ENCODE results near the gene VSIG10L.

The VSIG10L gene

DNA sequence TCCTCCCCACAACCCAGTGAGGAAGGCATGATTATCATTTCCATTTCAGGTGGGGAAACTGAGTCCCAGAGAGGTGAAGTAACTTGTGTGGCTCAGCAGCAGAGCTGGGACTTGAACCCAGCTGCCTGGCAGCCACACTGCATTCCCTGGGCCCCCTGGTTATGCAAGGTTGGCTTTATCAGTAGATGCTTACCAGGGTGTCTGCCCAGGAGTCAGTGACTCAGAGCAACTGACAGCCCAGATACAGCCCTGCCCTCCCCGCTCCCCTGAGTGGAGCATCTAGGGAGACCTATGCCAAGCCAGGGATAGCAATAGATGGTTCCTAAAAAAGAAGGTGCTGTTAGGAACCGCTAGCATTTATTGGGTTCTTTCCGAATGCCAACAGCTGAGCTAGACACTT lies 24.6 kb downstream of the VSIG10L start:
- H3K9me3 ChIP-seq (ENCODE audit: control insufficient read depth, low read length): no peaks in the 10 kb centered on the region
- no peaks in the 10 kb centered on the region for H3K36me3 ChIP-seq (ENCODE audit: control insufficient read depth, insufficient read depth, low read length)
- no peak overlapping the region for H3K9ac ChIP-seq (ENCODE audit: low read length)
- no peak overlapping the region for H3K4me3 ChIP-seq (ENCODE audit: low read length)
- H3K27me3 ChIP-seq (ENCODE audit: control insufficient read depth, insufficient read depth, low read length): peaks cover 13% of the 10 kb centered on the region
- no peaks in the 10 kb centered on the region for H3K4me1 ChIP-seq (ENCODE audit: control insufficient read depth, insufficient read depth, low read length)

DNA sequence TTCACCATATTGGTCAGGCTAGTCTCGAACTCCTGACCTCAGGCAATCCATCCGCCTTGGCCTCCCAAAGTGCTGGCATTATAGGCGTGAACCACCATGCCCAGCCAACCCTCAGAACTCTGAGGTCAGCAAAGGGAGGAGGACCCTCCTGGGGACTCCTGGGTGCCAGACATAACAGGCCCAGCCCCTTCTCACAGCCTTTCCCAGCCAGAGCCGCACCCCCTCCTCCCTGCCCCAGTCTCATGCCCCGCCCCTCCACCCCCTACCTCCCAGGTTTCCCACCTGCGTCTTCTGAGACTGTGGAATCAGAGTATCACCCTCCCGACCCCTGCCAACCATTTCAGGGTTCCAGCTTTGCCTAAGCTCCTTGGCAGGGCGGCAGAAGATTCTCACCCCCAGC lies 25.3 kb downstream of the VSIG10L start:
- Histone ChIP-seq H3K9ac (ENCODE audit: low read length) (no peak overlapping the region), H3K36me3 (ENCODE audit: control insufficient read depth, insufficient read depth, low read length) (no peaks in the 10 kb centered on the region), H3K27me3 (ENCODE audit: control insufficient read depth, insufficient read depth, low read length) (peaks cover 11% of the 10 kb centered on the region), H3K4me3 (ENCODE audit: low read length) (no peak overlapping the region), H3K9me3 (ENCODE audit: control insufficient read depth, low read length) (no peaks in the 10 kb centered on the region), H3K4me1 (ENCODE audit: control insufficient read depth, insufficient read depth, low read length) (no peaks in the 10 kb centered on the region)

DNA sequence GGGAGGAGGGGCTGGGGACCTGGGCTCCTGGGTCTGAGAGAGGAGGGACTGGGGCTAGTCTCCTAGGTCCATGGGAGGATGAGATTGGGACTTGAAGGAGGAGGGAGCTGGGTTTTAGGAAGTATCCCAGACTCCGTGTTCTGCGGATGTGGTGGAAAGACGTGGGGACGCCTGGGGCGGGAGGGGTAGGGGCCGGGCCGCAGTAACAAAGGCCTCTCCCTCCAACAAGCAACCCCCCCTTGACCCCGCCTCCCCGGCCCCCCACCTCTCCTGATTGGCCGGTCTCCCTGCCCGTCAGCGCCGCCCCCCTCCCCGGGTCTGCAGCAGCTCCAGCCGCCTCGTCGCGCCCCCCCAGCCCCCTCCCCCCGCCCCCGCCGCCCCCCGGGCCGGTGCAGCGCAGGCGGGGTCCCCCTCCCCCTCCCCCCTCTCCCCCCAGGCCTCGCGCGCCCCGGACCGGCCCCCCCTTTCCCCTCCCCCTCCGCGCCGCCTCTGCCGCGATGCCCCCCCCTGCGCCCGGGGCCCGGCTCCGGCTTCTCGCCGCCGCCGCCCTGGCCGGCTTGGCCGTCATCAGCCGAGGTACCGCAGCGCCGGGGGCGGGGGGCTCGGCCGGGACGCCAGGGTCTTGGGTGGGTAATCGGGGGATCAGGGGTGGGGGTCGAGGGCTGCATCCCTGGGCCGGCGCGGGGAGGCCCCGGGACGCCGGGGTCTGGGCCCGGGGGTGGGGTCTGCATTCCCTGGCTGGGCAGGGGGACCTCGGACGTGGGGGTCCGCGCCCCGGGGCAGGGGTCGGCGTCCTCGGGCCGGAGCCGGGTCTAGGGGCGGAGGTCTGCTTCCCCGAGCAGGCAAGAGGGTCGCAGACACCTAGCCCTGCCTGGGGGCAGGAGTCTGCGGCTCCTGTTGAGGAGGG lies 30.3 kb downstream of the VSIG10L start, which contains the start of gene IGLON5:
TSS of gene IGLON5 (plus strand) at position 294 of the 907 bp plus-strand sequence. CDS start at position 498, 204 bp downstream.
- Histone ChIP-seq H3K27me3 (ENCODE audit: control insufficient read depth, insufficient read depth, low read length) (peaks cover 5% of the 10 kb centered on the region), H3K9me3 (ENCODE audit: control insufficient read depth, low read length) (no peaks in the 10 kb centered on the region)

DNA sequence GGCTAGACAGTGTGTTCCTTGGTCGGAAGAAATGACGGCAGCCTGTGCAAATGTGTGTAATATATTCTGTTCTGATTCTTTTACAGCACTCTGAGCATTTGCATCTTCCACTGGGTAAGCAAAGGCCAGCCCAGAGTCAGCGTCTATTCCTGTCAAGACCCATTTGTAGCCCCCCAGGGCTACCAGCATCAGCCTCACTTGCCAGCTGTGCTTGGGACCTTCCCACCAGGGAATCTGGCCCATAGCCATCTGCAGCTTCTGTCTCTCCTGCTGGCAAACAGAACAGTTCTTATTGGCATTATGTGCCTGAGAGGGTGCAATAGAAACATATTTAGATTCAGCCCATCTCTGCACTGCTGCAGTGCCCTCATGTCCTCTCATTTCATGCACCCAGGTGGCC lies 36.5 kb downstream of the VSIG10L start:
- no peaks in the 10 kb centered on the region for H3K9me3 ChIP-seq (ENCODE audit: control insufficient read depth, low read length)
- no peak overlapping the region for H3K4me3 ChIP-seq (ENCODE audit: low read length)
- H3K27me3 ChIP-seq (ENCODE audit: control insufficient read depth, insufficient read depth, low read length): no peaks in the 10 kb centered on the region
- H3K4me1 ChIP-seq (ENCODE audit: control insufficient read depth, insufficient read depth, low read length): no peaks in the 10 kb centered on the region
- H3K36me3 ChIP-seq (ENCODE audit: control insufficient read depth, insufficient read depth, low read length): no peaks in the 10 kb centered on the region
- no peak overlapping the region for H3K9ac ChIP-seq (ENCODE audit: low read length)

More for the DNA sequence above, 30.3 kb downstream of the VSIG10L start, which contains the start of gene IGLON5:
- no peaks in the 10 kb centered on the region for H3K4me1 ChIP-seq (ENCODE audit: control insufficient read depth, insufficient read depth, low read length)
- no peaks in the 10 kb centered on the region for H3K36me3 ChIP-seq (ENCODE audit: control insufficient read depth, insufficient read depth, low read length)
- no peak within 1 kb of the TSS for H3K4me3 ChIP-seq (ENCODE audit: low read length)
- no peak within 1 kb of the TSS for H3K9ac ChIP-seq (ENCODE audit: low read length)

DNA sequence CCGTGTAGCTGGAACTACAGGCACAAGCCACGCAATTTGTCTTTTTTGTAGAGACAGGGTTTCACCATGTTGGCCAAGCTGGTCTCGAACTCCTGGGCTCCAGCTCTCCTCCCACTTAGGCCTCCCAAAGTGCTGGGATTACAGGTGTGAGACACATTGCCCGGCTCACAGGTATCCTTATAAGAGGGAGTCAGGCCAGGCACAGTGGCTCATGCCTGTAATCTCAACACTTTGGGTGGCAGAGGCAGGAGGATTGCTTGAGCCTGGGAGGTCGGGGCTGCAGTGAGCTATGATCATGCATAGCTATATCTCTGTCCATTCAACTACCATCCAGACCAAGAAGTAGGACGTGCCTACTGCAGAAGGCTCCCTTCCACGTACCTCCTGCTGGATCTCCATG lies 40.7 kb downstream of the VSIG10L start:
- no peak overlapping the region for H3K4me3 ChIP-seq (ENCODE audit: low read length)
- no peaks in the 10 kb centered on the region for H3K9me3 ChIP-seq (ENCODE audit: control insufficient read depth, low read length)
- H3K27me3 ChIP-seq (ENCODE audit: control insufficient read depth, insufficient read depth, low read length): no peaks in the 10 kb centered on the region
- no peaks in the 10 kb centered on the region for H3K36me3 ChIP-seq (ENCODE audit: control insufficient read depth, insufficient read depth, low read length)
- H3K9ac ChIP-seq (ENCODE audit: low read length): no peak overlapping the region
- no peaks in the 10 kb centered on the region for H3K4me1 ChIP-seq (ENCODE audit: control insufficient read depth, insufficient read depth, low read length)

DNA sequence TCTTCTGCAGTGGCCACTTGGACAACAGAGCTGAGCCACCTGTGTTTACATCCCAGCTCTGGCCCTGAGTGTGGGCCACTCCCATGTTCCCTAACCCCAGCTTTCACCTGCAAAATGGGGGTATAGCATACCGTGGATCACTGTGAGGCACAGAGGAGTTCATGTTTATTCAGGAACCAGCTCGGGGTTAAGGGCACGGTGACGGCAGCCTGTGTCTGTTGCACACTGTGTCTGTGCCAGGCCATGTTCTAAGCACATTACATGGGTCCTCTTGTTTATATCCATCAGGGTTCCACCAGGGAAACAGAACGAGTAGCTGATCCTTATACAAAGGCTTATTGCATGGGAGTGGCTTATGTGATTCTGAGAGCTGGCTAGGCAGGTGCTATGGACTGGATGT lies 44.5 kb downstream of the VSIG10L start:
- Histone ChIP-seq H3K4me3 (ENCODE audit: low read length) (no peak overlapping the region), H3K27me3 (ENCODE audit: control insufficient read depth, insufficient read depth, low read length) (peaks cover 18% of the 10 kb centered on the region)

DNA sequence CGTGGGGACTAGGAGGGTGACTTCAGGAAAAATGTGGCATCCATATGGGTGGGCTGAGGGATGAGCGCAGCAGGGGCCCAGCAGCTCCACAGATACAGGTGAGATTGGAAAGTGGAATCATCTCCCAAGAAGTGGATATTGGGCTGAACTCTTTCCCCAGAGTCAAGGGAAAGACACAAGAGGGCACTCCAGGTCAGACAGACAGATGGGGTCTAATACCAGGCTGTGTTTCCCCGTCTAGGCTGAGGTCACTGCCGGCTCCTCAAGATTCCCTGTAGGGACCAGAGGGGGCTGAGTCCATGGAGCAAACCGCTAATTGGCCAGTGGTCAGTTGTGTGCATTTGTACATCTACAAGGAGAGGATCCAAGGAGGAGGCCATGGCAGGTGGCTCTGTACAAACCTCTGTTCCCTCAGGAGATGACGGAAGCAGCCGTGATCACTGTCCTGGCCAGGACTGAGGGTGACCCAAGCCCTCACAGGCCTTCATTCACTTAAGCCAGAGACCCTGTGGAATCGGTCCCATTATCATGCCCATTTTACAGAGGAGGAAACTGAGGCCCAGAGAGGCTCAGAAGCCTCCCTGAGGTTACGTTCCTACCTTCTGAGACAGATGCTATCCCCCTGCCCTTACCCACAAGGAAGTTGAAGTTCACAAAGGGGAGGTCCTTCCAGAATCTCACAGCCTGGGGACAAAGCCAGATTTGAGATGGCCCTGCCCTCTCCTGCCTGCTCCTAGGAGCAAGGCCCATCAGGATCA lies 45.4 kb downstream of the VSIG10L start:
- H3K27me3 ChIP-seq (ENCODE audit: control insufficient read depth, insufficient read depth, low read length): peaks cover 18% of the 10 kb centered on the region
- no peaks in the 10 kb centered on the region for H3K36me3 ChIP-seq (ENCODE audit: control insufficient read depth, insufficient read depth, low read length)
- no peaks in the 10 kb centered on the region for H3K9me3 ChIP-seq (ENCODE audit: control insufficient read depth, low read length)
- H3K9ac ChIP-seq (ENCODE audit: low read length): no peak overlapping the region
- H3K4me3 ChIP-seq (ENCODE audit: low read length): no peak overlapping the region
- H3K4me1 ChIP-seq (ENCODE audit: control insufficient read depth, insufficient read depth, low read length): no peaks in the 10 kb centered on the region

More for the DNA sequence above, 44.5 kb downstream of the VSIG10L start:
- Histone ChIP-seq H3K36me3 (ENCODE audit: control insufficient read depth, insufficient read depth, low read length) (no peaks in the 10 kb centered on the region), H3K4me1 (ENCODE audit: control insufficient read depth, insufficient read depth, low read length) (no peaks in the 10 kb centered on the region), H3K9ac (ENCODE audit: low read length) (no peak overlapping the region), H3K9me3 (ENCODE audit: control insufficient read depth, low read length) (no peaks in the 10 kb centered on the region)

DNA sequence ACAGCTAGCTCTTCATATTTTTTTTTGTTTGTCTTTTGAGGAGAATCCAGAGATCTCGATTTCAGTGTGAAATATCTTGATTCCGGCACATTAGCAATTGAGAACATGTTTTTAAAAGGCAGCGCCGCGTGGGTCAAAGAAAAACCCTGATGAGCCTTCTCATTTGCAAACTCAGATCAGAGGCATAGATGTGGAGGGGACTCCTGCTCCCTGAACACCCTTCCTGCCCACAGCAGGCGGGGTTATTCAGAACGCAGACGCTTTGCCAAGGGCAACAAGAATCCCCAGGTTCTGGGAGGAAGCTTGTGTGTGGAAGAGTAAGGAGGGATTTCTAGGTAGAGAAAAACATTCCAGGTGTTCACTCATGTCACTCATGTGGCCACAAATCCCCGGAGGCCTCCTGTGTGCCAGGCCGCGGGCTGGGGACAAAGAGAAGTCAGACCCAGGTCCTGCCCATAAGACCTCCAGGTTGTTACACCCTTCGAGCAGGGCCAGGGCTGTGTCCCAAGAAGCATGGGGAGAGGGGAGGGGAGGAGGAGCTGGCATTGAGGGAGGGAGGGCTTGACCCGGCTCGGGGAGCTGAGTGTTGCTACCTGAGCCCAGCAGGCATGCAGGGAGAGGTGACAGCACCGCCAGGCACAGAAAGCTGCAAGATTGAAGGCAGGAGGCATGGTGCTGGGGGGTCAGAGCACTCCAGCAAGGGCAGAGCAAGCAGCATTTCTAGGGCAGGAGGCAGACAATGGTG lies 46.4 kb downstream of the VSIG10L start:
- no peak overlapping the region for H3K4me3 ChIP-seq (ENCODE audit: low read length)
- peaks cover 18% of the 10 kb centered on the region for H3K27me3 ChIP-seq (ENCODE audit: control insufficient read depth, insufficient read depth, low read length)
- no peaks in the 10 kb centered on the region for H3K4me1 ChIP-seq (ENCODE audit: control insufficient read depth, insufficient read depth, low read length)
- no peak overlapping the region for H3K9ac ChIP-seq (ENCODE audit: low read length)
- H3K9me3 ChIP-seq (ENCODE audit: control insufficient read depth, low read length): no peaks in the 10 kb centered on the region
- no peaks in the 10 kb centered on the region for H3K36me3 ChIP-seq (ENCODE audit: control insufficient read depth, insufficient read depth, low read length)

DNA sequence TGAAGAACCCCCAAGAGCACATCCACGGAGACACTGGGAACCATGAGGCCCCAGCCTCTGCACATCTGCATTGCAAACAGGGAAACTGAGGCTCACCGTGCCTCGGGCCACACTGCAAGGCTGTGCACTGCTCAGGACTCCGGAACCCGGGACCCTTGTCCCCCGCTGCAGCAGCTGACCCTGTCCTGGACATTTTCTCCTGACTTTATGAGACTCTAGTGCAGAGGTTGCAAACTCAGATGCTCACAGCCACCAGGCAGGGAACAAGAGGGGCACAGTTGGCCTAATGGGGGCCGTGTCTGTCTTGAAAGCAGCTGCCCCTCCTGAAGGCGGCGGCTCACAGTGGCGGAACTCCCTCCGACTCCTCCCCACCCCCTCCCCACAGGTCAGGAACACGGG lies 47.0 kb downstream of the VSIG10L start:
- H3K4me3 ChIP-seq (ENCODE audit: low read length): no peak overlapping the region
- peaks cover 18% of the 10 kb centered on the region for H3K27me3 ChIP-seq (ENCODE audit: control insufficient read depth, insufficient read depth, low read length)
- H3K4me1 ChIP-seq (ENCODE audit: control insufficient read depth, insufficient read depth, low read length): no peaks in the 10 kb centered on the region
- H3K9ac ChIP-seq (ENCODE audit: low read length): no peak overlapping the region
- H3K36me3 ChIP-seq (ENCODE audit: control insufficient read depth, insufficient read depth, low read length): no peaks in the 10 kb centered on the region
- no peaks in the 10 kb centered on the region for H3K9me3 ChIP-seq (ENCODE audit: control insufficient read depth, low read length)

DNA sequence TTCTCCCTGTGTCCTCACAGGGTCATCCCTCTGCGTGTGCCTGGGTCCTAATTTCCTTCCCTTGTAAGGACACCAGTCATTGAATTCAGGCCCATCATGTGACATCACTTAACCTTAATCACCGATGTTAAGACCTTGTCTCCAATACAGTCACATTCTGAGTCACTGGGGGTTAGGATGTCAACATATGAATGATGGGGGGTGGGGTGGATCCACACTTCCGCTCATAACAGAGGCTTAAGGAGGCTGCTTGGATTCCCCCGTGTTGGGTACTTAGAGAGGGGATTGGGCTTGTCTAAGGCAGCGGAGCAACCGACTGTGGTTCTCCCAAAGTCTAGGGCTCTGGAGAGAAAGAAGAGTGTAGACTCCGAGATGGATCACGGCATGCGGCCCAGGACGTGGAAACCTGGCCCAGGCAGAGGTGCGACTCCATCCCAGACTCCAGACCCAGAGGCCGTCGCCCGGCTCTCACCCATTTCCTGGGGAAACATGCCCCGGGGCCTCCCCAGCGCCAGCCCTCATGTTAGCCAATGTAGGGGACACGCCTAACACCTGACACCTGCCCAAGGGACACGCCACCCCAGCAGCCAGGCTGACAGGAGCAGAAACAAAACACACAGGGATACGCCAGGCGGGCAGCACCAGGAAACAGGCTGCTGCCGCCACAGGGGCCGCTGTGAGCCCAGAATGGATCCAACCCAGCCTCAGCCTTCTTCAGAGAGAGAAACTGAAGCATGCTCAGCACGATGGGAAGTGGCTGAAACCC lies 47.5 kb downstream of the VSIG10L start:
- peaks cover 18% of the 10 kb centered on the region for H3K27me3 ChIP-seq (ENCODE audit: control insufficient read depth, insufficient read depth, low read length)
- no peaks in the 10 kb centered on the region for H3K9me3 ChIP-seq (ENCODE audit: control insufficient read depth, low read length)
- no peak overlapping the region for H3K9ac ChIP-seq (ENCODE audit: low read length)
- H3K4me1 ChIP-seq (ENCODE audit: control insufficient read depth, insufficient read depth, low read length): no peaks in the 10 kb centered on the region
- H3K36me3 ChIP-seq (ENCODE audit: control insufficient read depth, insufficient read depth, low read length): no peaks in the 10 kb centered on the region
- no peak overlapping the region for H3K4me3 ChIP-seq (ENCODE audit: low read length)

DNA sequence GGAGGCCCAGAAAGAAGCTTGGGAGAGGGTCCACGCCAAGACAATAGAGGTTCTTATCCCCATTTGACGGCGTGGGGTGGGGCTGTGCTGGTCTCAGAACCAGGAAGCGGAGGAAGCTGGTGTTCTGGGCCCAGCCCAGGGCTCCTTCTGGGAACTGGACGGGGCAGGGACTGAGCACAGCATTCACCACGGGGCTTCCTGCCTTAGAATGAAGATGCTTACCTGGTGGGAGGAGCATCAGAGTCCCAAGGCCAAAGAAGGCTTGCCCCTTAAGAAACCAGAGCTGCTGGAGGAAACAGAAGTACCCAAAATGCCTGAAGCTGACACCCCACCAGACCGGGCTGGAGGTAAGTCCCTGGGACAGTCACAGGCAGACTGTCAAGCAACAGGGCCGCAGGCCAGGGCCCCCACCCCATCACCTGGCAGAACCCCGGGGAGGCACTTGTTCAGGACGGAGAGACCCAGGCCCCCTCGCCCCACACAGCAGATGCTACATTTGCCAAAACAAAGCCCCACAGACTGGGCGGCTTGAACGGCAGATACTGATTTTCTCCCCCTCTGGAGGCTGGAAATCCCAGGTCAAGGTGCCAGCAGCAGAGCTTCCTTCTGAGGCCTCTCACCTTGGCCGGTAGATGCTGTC lies 48.2 kb downstream of the VSIG10L start:
- H3K9ac ChIP-seq (ENCODE audit: low read length): no peak overlapping the region
- no peaks in the 10 kb centered on the region for H3K9me3 ChIP-seq (ENCODE audit: control insufficient read depth, low read length)
- peaks cover 18% of the 10 kb centered on the region for H3K27me3 ChIP-seq (ENCODE audit: control insufficient read depth, insufficient read depth, low read length)
- no peak overlapping the region for H3K4me3 ChIP-seq (ENCODE audit: low read length)
- no peaks in the 10 kb centered on the region for H3K4me1 ChIP-seq (ENCODE audit: control insufficient read depth, insufficient read depth, low read length)
- no peaks in the 10 kb centered on the region for H3K36me3 ChIP-seq (ENCODE audit: control insufficient read depth, insufficient read depth, low read length)
